Parathyroid adenoma (tissue), 2 donors: ENCODE data around the gene SCUBE2.

ENCODE experiments used
- H2AFZ ChIP-seq: fragments of 300-600 bp; sonication (generic); one replicate; pipeline ENCODE4 v1.7.0; 2017; ENCODE audit warnings: antibody characterized with exemption, mild to moderate bottlenecking
- H3K27ac ChIP-seq: fragments of 300-600 bp; sonication (generic); one replicate; pipeline ENCODE4 v1.7.0; 2017
- H3K27me3 ChIP-seq: fragments of 300-600 bp; sonication (generic); one replicate; pipeline ENCODE4 v1.7.0; 2017; ENCODE audit warnings: low read length; ENCODE audit not compliant: control insufficient read depth, insufficient read depth
- H3K36me3 ChIP-seq: fragments of 300-600 bp; sonication (generic); one replicate; pipeline ENCODE4 v1.7.0; 2017; ENCODE audit warnings: low read length; ENCODE audit not compliant: control insufficient read depth, insufficient read depth
- H3K4me1 ChIP-seq: fragments of 300-600 bp; sonication (generic); one replicate; pipeline ENCODE4 v1.7.0; 2017; ENCODE audit warnings: control low read depth
- H3K4me2 ChIP-seq: fragments of 300-600 bp; sonication (generic); one replicate; pipeline ENCODE4 v1.7.0; 2017; ENCODE audit warnings: low read length
- H3K4me3 ChIP-seq: fragments of 300-600 bp; sonication (generic); one replicate; pipeline ENCODE4 v1.7.0; 2017; ENCODE audit warnings: low read depth, low read length
- H3K79me2 ChIP-seq: fragments of 300-600 bp; sonication (generic); one replicate; pipeline ENCODE4 v1.7.0; 2017; ENCODE audit warnings: control low read depth
- H3K9ac ChIP-seq: fragments of 300-600 bp; sonication (generic); one replicate; pipeline ENCODE4 v1.7.0; 2017; ENCODE audit warnings: mild to moderate bottlenecking
- H3K9me3 ChIP-seq: fragments of 300-600 bp; sonication (generic); one replicate; pipeline ENCODE4 v1.7.0; 2017; ENCODE audit warnings: low read length; ENCODE audit not compliant: control insufficient read depth
- CTCF ChIP-seq: fragments of 300-600 bp; sonication (generic); IDR thresholded peaks from one replicate; pipeline ENCODE4 v1.7.0; 2017; ENCODE audit warnings: antibody characterized with exemption, mild to moderate bottlenecking
- donor health status: primary hyperparathyroidism.

The SCUBE2 gene

GRCh38 chr11:9037963-9038362 is 53.4 kb downstream of the SCUBE2 start:
- H3K36me3 ChIP-seq = no peaks in the 10 kb centered on the region
- no peak for TF ChIP-seq CTCF
- H2AFZ ChIP-seq = no peak overlapping the region
- no peaks in the 10 kb centered on the region for H3K9me3 ChIP-seq
- H3K4me1 ChIP-seq = no peaks in the 10 kb centered on the region
- H3K27ac ChIP-seq = no peak overlapping the region
- no peaks in the 10 kb centered on the region for H3K79me2 ChIP-seq
- H3K27me3 ChIP-seq = no peaks in the 10 kb centered on the region
- H3K4me2 ChIP-seq = no peak overlapping the region
- no peak overlapping the region for H3K9ac ChIP-seq
- H3K4me3 ChIP-seq = no peak overlapping the region

- H3K9me3 ChIP-seq = no peaks in the 10 kb centered on the region
- no peaks in the 10 kb centered on the region for H3K79me2 ChIP-seq
- H2AFZ ChIP-seq = no peak overlapping the region
- no peak for TF ChIP-seq CTCF
- no peak overlapping the region for H3K4me3 ChIP-seq
- H3K27ac ChIP-seq = no peak overlapping the region
- H3K27me3 ChIP-seq = no peaks in the 10 kb centered on the region
- no peak overlapping the region for H3K4me2 ChIP-seq
- no peaks in the 10 kb centered on the region for H3K4me1 ChIP-seq
- no peaks in the 10 kb centered on the region for H3K36me3 ChIP-seq
- H3K9ac ChIP-seq = no peak overlapping the region
Measured at GRCh38 chr11:9037046-9037780, 54.2 kb downstream of the SCUBE2 start.

GRCh38 chr11:9030601-9031000 is 60.8 kb downstream of the SCUBE2 start:
- Histone ChIP-seq H3K4me1 (no peaks in the 10 kb centered on the region), H2AFZ (no peak overlapping the region), H3K9ac (no peak overlapping the region), H3K4me2 (no peak overlapping the region), H3K27me3 (no peaks in the 10 kb centered on the region), H3K4me3 (no peak overlapping the region), H3K27ac (no peak overlapping the region), H3K79me2 (no peaks in the 10 kb centered on the region), H3K36me3 (no peaks in the 10 kb centered on the region), H3K9me3 (no peaks in the 10 kb centered on the region)
- TF ChIP-seq CTCF = no peak

GRCh38 chr11:9029422-9029821 is 62.0 kb downstream of the SCUBE2 start:
- TF ChIP-seq CTCF = no peak
- Histone ChIP-seq H3K4me3 (no peak overlapping the region), H3K79me2 (no peaks in the 10 kb centered on the region)

GRCh38 chr11:9028581-9028980 is 62.8 kb downstream of the SCUBE2 start:
- no peaks in the 10 kb centered on the region for H3K4me1 ChIP-seq
- H3K4me2 ChIP-seq = no peak overlapping the region
- H3K79me2 ChIP-seq = no peaks in the 10 kb centered on the region
- H3K27me3 ChIP-seq = no peaks in the 10 kb centered on the region
- H3K9me3 ChIP-seq = no peaks in the 10 kb centered on the region
- no peaks in the 10 kb centered on the region for H3K36me3 ChIP-seq
- H2AFZ ChIP-seq = no peak overlapping the region
- no peak overlapping the region for H3K27ac ChIP-seq
- no peak for TF ChIP-seq CTCF
- no peak overlapping the region for H3K4me3 ChIP-seq
- H3K9ac ChIP-seq = no peak overlapping the region

More at GRCh38 chr11:9029422-9029821, 62.0 kb downstream of the SCUBE2 start:
- Histone ChIP-seq H3K36me3 (no peaks in the 10 kb centered on the region), H3K4me2 (no peak overlapping the region), H2AFZ (no peak overlapping the region), H3K9me3 (no peaks in the 10 kb centered on the region), H3K27ac (no peak overlapping the region), H3K9ac (no peak overlapping the region), H3K4me1 (no peaks in the 10 kb centered on the region), H3K27me3 (no peaks in the 10 kb centered on the region)
